Measurements from ENCODE around the gene C20orf141. TPM values are rescaled to one million over a fixed set of nuclear protein-coding genes. Genes with fewer than 3 reads are reported as not detected.

C20orf141 gene
- total RNA-seq, 1 donor from 2014 or later = not detected

- intact Hi-C loops (cut with micrococcal nuclease) = loop anchor here (10.0 kb wide), 1 partner anchor 144 kb away; no protein-coding TSS in a partner anchor
- Mint-ChIP-seq H3K36me3 (ENCODE audit: low read depth) (peaks cover 7% of the 10 kb centered on the region), H3K27ac (no peak overlapping the region), H3K9me3 (no peaks in the 10 kb centered on the region), H3K4me1 (ENCODE audit: low read depth) (no peaks in the 10 kb centered on the region), H3K27me3 (ENCODE audit: insufficient read depth) (no peaks in the 10 kb centered on the region), H3K4me3 (no peak overlapping the region)
- no peak for DNase-seq (ENCODE audit: low spot score)
Measured at GRCh38 chr20:2858591-2858990, 43.8 kb downstream of the C20orf141 start.

GRCh38 chr20:2859330-2860121 lies 44.7 kb downstream of the C20orf141 start:
- no peaks in the 10 kb centered on the region for H3K4me1 Mint-ChIP-seq (ENCODE audit: low read depth)
- intact Hi-C loops (cut with micrococcal nuclease) = loop anchor here (10.0 kb wide), 1 partner anchor 145 kb away; no protein-coding TSS in a partner anchor
- no peak overlapping the region for H3K27ac Mint-ChIP-seq
- H3K9me3 Mint-ChIP-seq = no peaks in the 10 kb centered on the region
- no peak for DNase-seq (ENCODE audit: low spot score)
- peaks cover 8% of the 10 kb centered on the region for H3K36me3 Mint-ChIP-seq (ENCODE audit: low read depth)
- no peak overlapping the region for H3K4me3 Mint-ChIP-seq
- H3K27me3 Mint-ChIP-seq (ENCODE audit: insufficient read depth) = no peaks in the 10 kb centered on the region

- no peaks in the 10 kb centered on the region for H3K27me3 Mint-ChIP-seq (ENCODE audit: insufficient read depth)
- no peak for DNase-seq (ENCODE audit: low spot score)
- no peaks in the 10 kb centered on the region for H3K9me3 Mint-ChIP-seq
- no peak overlapping the region for H3K4me3 Mint-ChIP-seq
- peaks cover 24% of the 10 kb centered on the region for H3K36me3 Mint-ChIP-seq (ENCODE audit: low read depth)
- peaks cover 18% of the 10 kb centered on the region for H3K4me1 Mint-ChIP-seq (ENCODE audit: low read depth)
- intact Hi-C loops (cut with micrococcal nuclease) = no loop called here
- H3K27ac Mint-ChIP-seq = no peak overlapping the region
Measured at GRCh38 chr20:2864626-2865025, 49.8 kb downstream of the C20orf141 start.

- intact Hi-C loops (cut with micrococcal nuclease) = no loop called here
- no peak for DNase-seq (ENCODE audit: low spot score)
- H3K36me3 Mint-ChIP-seq (ENCODE audit: low read depth) = peaks cover 24% of the 10 kb centered on the region
- H3K27ac Mint-ChIP-seq = no peak overlapping the region
- no peaks in the 10 kb centered on the region for H3K27me3 Mint-ChIP-seq (ENCODE audit: insufficient read depth)
- H3K4me1 Mint-ChIP-seq (ENCODE audit: low read depth) = peaks cover 18% of the 10 kb centered on the region
- no peaks in the 10 kb centered on the region for H3K9me3 Mint-ChIP-seq
- H3K4me3 Mint-ChIP-seq = no peak overlapping the region
Measured at GRCh38 chr20:2865101-2865500, 50.3 kb downstream of the C20orf141 start.

Other genes with a start within 250 kb of the C20orf141 start
- gene NOP56, start 162.4 kb upstream of the C20orf141 start, total RNA-seq = 863 and 897 TPM in 2 replicates
- 116 and 125 TPM in 2 replicates for gene IDH3B, start 150.8 kb upstream of the C20orf141 start, total RNA-seq
- 12.3 and 12.6 TPM in 2 replicates for gene EBF4, start 122.2 kb upstream of the C20orf141 start, total RNA-seq
- 0.31 and 0.76 TPM in 2 replicates for gene CPXM1, start 14.4 kb upstream of the C20orf141 start, total RNA-seq
- gene TMEM239, start 1.4 kb downstream of the C20orf141 start, total RNA-seq = not detected in 2 replicates
- 24.0 and 27.9 TPM in 2 replicates for gene PCED1A, start 25.7 kb downstream of the C20orf141 start, total RNA-seq
- gene VPS16, start 25.8 kb downstream of the C20orf141 start, total RNA-seq = 46.0 and 48.9 TPM in 2 replicates
- 64.0 and 67.5 TPM in 2 replicates for gene PTPRA, start 58.5 kb downstream of the C20orf141 start, total RNA-seq
- 2.1 and 2.3 TPM in 2 replicates for gene GNRH2, start 228.6 kb downstream of the C20orf141 start, total RNA-seq
- gene MRPS26, start 231.1 kb downstream of the C20orf141 start, total RNA-seq = 106 and 114 TPM in 2 replicates

Measured in activated T-helper 1 cell treated with anti-CD3 and anti-CD28 coated beads, Interleukin-12 subunit alpha, Interleukin-12 subunit beta, Interleukin-2, Interleukin-4 antibody, amounts not matched to agents 30 ng/mL and 10 ng/mL and 1 ng/mL, durations not matched to agents 14 hours and 24 hours and 36 hours (primary cell).